ENCODE measurements around the gene KCNMA1.

GRCh38 chr10:77571490-77571889, 66.1 kb downstream of the KCNMA1 start:
- TF ChIP-seq ZNF561 (CRISPR knock-in tag; conservative IDR thresholded peaks at IDR 0.05): no peak
- no peak for TF ChIP-seq CTCF (IDR thresholded peaks at IDR 0.05 in 2 of 3, conservative IDR thresholded peaks at IDR 0.05 in 1 of 3; ENCODE audit: insufficient read depth in 2 of 3, low read depth in 1 of 3, low read length in 3 of 3)
- no peak for TF ChIP-seq MTF1 (CRISPR knock-in tag; IDR thresholded peaks at IDR 0.05; ENCODE audit: borderline replicate concordance)
- TF ChIP-seq YY1 (IDR thresholded peaks at IDR 0.05; ENCODE audit: borderline replicate concordance in 1 of 3, control insufficient read depth in 1 of 3, extremely low read depth in 1 of 3, insufficient read depth in 3 of 3, insufficient read length in 1 of 3, insufficient replicate concordance in 2 of 3, low read depth in 1 of 3, low read length in 2 of 3): no peak
- TF ChIP-seq MXI1 (IDR thresholded peaks at IDR 0.05; ENCODE audit: low read depth, low read length): no peak
- TF ChIP-seq ZC3H4 (CRISPR knock-in tag; IDR thresholded peaks at IDR 0.05; ENCODE audit: borderline replicate concordance): no peak
- no peak for TF ChIP-seq BRCA1 (IDR thresholded peaks at IDR 0.05)
- no peak for TF ChIP-seq BRCA1 (CRISPR knock-in tag; IDR thresholded peaks at IDR 0.05)
- no peak for TF ChIP-seq UBTF (IDR thresholded peaks at IDR 0.05; ENCODE audit: borderline replicate concordance in 1 of 2, low read depth in 2 of 2, low read length in 2 of 2)
- TF ChIP-seq ZNF263 (CRISPR knock-in tag; IDR thresholded peaks at IDR 0.05; ENCODE audit: borderline replicate concordance): no peak
- no peak for TF ChIP-seq SAP30 (IDR thresholded peaks at IDR 0.05; ENCODE audit: borderline replicate concordance, insufficient read depth, low read depth, low read length, poor library complexity, severe bottlenecking)
